ENCODE results near the gene FOSL2.

Gene FOSL2

GRCh38 chr2:28452534-28453081, 60.0 kb downstream of the FOSL2 start:
- H3K4me3 ChIP-seq (replicated peaks; ENCODE audit: insufficient read depth, low read length): no peak overlapping the region
- DNase-seq (ENCODE audit: low read depth in 1 of 2, low spot score in 1 of 2): peak in 1 of 2 experiments; percentile 74
- TF ChIP-seq POLR2AphosphoS5 (IDR thresholded peaks at IDR 0.05; ENCODE audit: low read depth): no peak
- TF ChIP-seq REST (IDR thresholded peaks at IDR 0.05; ENCODE audit: insufficient replicate concordance, low read depth): no peak
- TF ChIP-seq CTCF (IDR thresholded peaks at IDR 0.05; ENCODE audit: insufficient read depth, low read length): peak; percentile 92
- no peaks in the 10 kb centered on the region for H3K27me3 ChIP-seq (ENCODE audit: insufficient read depth, poor library complexity, severe bottlenecking)
- H3K27ac ChIP-seq (replicated peaks): no peak overlapping the region

GRCh38 chr2:28453396-28453795, 60.7 kb downstream of the FOSL2 start:
- TF ChIP-seq GABPA (IDR thresholded peaks at IDR 0.05; ENCODE audit: low read depth): no peak
- TF ChIP-seq REST (IDR thresholded peaks at IDR 0.05; ENCODE audit: insufficient replicate concordance, low read depth): no peak
- TF ChIP-seq SPI1 (IDR thresholded peaks at IDR 0.05; ENCODE audit: borderline replicate concordance, low read depth): no peak
- no peak for DNase-seq (ENCODE audit: low read depth in 1 of 2, low spot score in 1 of 2)
- Histone ChIP-seq H3K27me3 (ENCODE audit: insufficient read depth, poor library complexity, severe bottlenecking) (no peaks in the 10 kb centered on the region), H3K27ac (replicated peaks) (no peak overlapping the region), H3K4me3 (replicated peaks; ENCODE audit: insufficient read depth, low read length) (no peak overlapping the region)

DNA sequence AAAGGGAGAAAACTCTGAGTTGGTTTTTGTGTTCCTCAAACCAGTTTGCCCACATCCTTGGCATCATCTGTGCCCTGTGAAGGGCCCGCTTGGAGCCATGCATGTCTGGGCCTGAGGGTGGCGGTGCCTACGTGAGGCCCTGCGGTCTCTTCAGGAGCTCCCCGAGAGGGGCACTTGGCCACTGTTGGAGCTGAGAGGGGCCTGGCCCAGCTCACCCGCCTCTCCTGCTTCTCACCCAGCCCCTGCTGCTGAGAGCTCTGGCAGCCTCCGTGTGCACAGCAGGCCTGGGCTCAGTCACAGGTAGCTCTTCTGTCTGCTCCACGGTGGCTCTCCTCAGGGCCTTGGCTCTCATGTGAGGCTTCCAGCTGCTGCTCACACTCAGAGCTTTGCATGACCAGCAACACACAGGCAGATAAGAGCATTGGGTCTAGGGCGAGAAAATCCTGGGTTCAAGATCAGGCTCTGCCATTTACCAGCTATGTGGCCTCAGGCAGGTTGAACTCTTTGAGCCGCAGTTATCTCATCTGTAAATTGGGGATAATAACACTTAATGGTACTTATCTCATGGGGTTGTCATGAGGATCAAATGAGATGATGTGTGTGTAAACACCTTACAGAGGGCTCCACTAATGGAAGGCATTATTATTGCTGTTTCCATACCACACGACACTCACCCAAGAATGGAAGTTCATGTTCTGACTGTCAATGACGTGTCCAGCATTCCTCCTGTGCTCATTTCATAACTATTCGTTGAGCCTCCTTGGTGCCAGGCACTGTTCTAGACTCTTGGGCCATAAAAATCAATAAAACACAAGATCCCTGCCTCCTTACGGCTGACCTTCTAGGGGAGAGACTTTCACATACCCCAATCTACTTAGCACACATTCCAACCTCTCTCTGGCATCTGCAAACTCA, 61.6 kb downstream of the FOSL2 start:
- no peak overlapping the region for H3K4me3 ChIP-seq (replicated peaks; ENCODE audit: insufficient read depth, low read length)
- no peak overlapping the region for H3K27ac ChIP-seq (replicated peaks)
- TF ChIP-seq GABPA (IDR thresholded peaks at IDR 0.05; ENCODE audit: low read depth) (no peak), POLR2AphosphoS5 (IDR thresholded peaks at IDR 0.05; ENCODE audit: low read depth) (no peak), CTCF (IDR thresholded peaks at IDR 0.05; ENCODE audit: insufficient read depth, low read length) (no peak), REST (IDR thresholded peaks at IDR 0.05; ENCODE audit: insufficient replicate concordance, low read depth) (no peak), SPI1 (IDR thresholded peaks at IDR 0.05; ENCODE audit: borderline replicate concordance, low read depth) (no peak)
- no peak for DNase-seq (ENCODE audit: low read depth in 1 of 2, low spot score in 1 of 2)
- H3K27me3 ChIP-seq (ENCODE audit: insufficient read depth, poor library complexity, severe bottlenecking): no peaks in the 10 kb centered on the region

Measured in HL-60 (cell line).